HCT116 (cell line): ENCODE data around the gene ARFGAP3. TPM values are rescaled to one million over a fixed set of nuclear protein-coding genes. Genes with fewer than 3 reads are reported as not detected.

Source experiments
- ATAC-seq: fragments of 200-7000 bp; cut with Tn5 transposase; 2 replicates; pipeline ENCODE4 v1.9.1; 2020; ENCODE audit warnings: mild to moderate bottlenecking, moderate library complexity
- BruUV-seq: library from RNA; stranded (reverse); fragments of 400-500 nt; replicated peaks from 2 replicates; lab custom pipeline; 2021; lab: Mats Ljungman, UMichigan
- CTCF ChIA-PET: fragments of 300-600 bp; sonication (Branson Sonifier 250); formaldehyde crosslinking; loops from one replicate; lab custom pipeline; 2021; ENCODE audit warnings: antibody characterized with exemption; lab: Charles Lee
- POLR2A ChIA-PET: fragments of 300-600, 350-600 bp; sonication (Branson Sonifier 250); formaldehyde crosslinking; loops from one replicate; lab custom pipeline; 2021; ENCODE audit warnings: antibody characterized with exemption; lab: Charles Lee
- RAD21 ChIA-PET, 2 experiments: fragments of 300-600 bp; sonication (Branson Sonifier 250); formaldehyde crosslinking; loops; one replicate each; lab custom pipeline; 2023; ENCODE audit warnings: low total read pairs in 2 of 2; ENCODE audit not compliant: uncharacterized antibody in 2 of 2, unreplicated experiment in 2 of 2, low non-redundant PET in 1 of 2; lab: Charles Lee
- DNase-seq: peaks from one replicate; pipeline ENCODE4 v3.0.0-alpha.2; 2010; ENCODE audit warnings: low read depth, low spot score
- H2AFZ ChIP-seq: fragments of 200-600 bp; shearing (Covaris generic), sonication (generic); 2 replicates; pipeline ENCODE4 v1.6.1; 2017; ENCODE audit warnings: low read depth, mixed run types, mixed read lengths, antibody characterized with exemption, low read length; ENCODE audit not compliant: poor library complexity, severe bottlenecking
- H3K27ac ChIP-seq: 2 replicates; pipeline ENCODE4 v1.5.1; 2012; ENCODE audit warnings: low read depth, low read length
- H3K27me3 ChIP-seq: fragments of 200-600 bp; sonication (generic); 2 replicates; pipeline ENCODE4 v1.6.1; 2016; ENCODE audit warnings: mixed run types, low read length, mixed read lengths; ENCODE audit not compliant: insufficient read depth
- H3K36me3 ChIP-seq, 2 experiments: fragments of 200-500 bp in 1 of 2; fragments of 200-600 bp in 1 of 2; sonication (Bioruptor generic) in 1 of 2; sonication (generic) in 1 of 2; 2 replicates each; pipeline versions ENCODE4 v1.5.1 to v1.6.1; 2014 to 2016; ENCODE audit warnings: low read length in 2 of 2, inconsistent platforms in 1 of 2, mixed read lengths in 1 of 2, mixed run types in 1 of 2; ENCODE audit not compliant: insufficient read depth in 2 of 2, control insufficient read depth in 1 of 2
- H3K4me1 ChIP-seq, 2 experiments: fragments of 200-600 bp in 1 of 2; sonication (generic) in 1 of 2; 2 replicates each; pipeline versions ENCODE4 v1.5.1 to v1.6.1; 2012 to 2017; ENCODE audit warnings: low read length in 2 of 2, inconsistent platforms in 1 of 2, mild to moderate bottlenecking in 1 of 2, mixed read lengths in 1 of 2, mixed run types in 1 of 2, moderate library complexity in 1 of 2; ENCODE audit not compliant: insufficient read depth in 2 of 2, control insufficient read depth in 1 of 2
- H3K4me2 ChIP-seq: fragments of 200-600 bp; sonication (generic); 2 replicates; pipeline ENCODE4 v1.6.1; 2017; ENCODE audit warnings: mixed run types, low read length, mixed read lengths
- H3K4me3 ChIP-seq, 2 experiments: fragments of 200-600 bp in 1 of 2; sonication (generic) in 1 of 2; replicated peaks in 1 of 2; 2 replicates each; pipeline ENCODE4 v1.5.1; 2011 to 2016; ENCODE audit warnings: low read length in 2 of 2, control low read depth in 1 of 2, low read depth in 1 of 2, mild to moderate bottlenecking in 1 of 2, mixed read lengths in 1 of 2, mixed run types in 1 of 2
- H3K79me2 ChIP-seq: fragments of 200-600 bp; sonication (generic); 2 replicates; pipeline ENCODE4 v1.6.1; 2017; ENCODE audit warnings: mild to moderate bottlenecking, mixed run types, low read length, moderate library complexity, mixed read lengths; ENCODE audit not compliant: insufficient read depth
- H3K9ac ChIP-seq: fragments of 200-600 bp; sonication (generic); 2 replicates; pipeline ENCODE4 v1.6.1; 2016; ENCODE audit warnings: low read length, mixed read lengths
- H3K9me2 ChIP-seq: fragments of 200-600 bp; sonication (generic), shearing (Covaris generic); 2 replicates; pipeline ENCODE4 v1.6.1; 2017; ENCODE audit warnings: mixed run types, mild to moderate bottlenecking, moderate library complexity; ENCODE audit not compliant: insufficient read depth
- H3K9me3 ChIP-seq, 2 experiments: fragments of 200-500 bp in 1 of 2; fragments of 200-600 bp in 1 of 2; sonication (Bioruptor generic) in 1 of 2; sonication (generic) in 1 of 2; 2 replicates each; pipeline ENCODE4 v1.6.1; 2014 to 2017; ENCODE audit warnings: low read length in 2 of 2, mixed read lengths in 2 of 2, inconsistent platforms in 1 of 2, low read depth in 1 of 2, mild to moderate bottlenecking in 1 of 2, mixed run types in 1 of 2, moderate library complexity in 1 of 2; ENCODE audit not compliant: control insufficient read depth in 1 of 2, insufficient read depth in 1 of 2
- H4K20me1 ChIP-seq: fragments of 200-600 bp; sonication (generic), shearing (Covaris generic); 2 replicates; pipeline ENCODE4 v1.6.1; 2017; ENCODE audit warnings: mixed run types, mild to moderate bottlenecking, moderate library complexity; ENCODE audit not compliant: insufficient read depth
- FOSL1 ChIP-seq: IDR thresholded peaks from 2 replicates; pipeline ENCODE4 v1.6.1; 2012; ENCODE audit warnings: low read depth
- JUND ChIP-seq: IDR thresholded peaks from 2 replicates; pipeline ENCODE4 v1.6.1; 2012
- POLR2A ChIP-seq: IDR thresholded peaks from 2 replicates; pipeline ENCODE4 v1.7.0; 2011; ENCODE audit warnings: borderline replicate concordance; ENCODE audit not compliant: insufficient read depth, insufficient read length; ENCODE audit errors: extremely low read depth
- RAD21 ChIP-seq: IDR thresholded peaks from 2 replicates; pipeline ENCODE4 v1.6.1; 2012; ENCODE audit warnings: low read depth, mild to moderate bottlenecking
- REST ChIP-seq: IDR thresholded peaks from 2 replicates; pipeline ENCODE4 v1.6.1; 2012; ENCODE audit warnings: low read depth
- SRF ChIP-seq: IDR thresholded peaks from 2 replicates; pipeline ENCODE4 v1.6.1; 2012; ENCODE audit warnings: low read depth
- ZFX ChIP-seq: fragments of 450-650 bp; IDR thresholded peaks from 2 replicates; pipeline ENCODE4 v1.6.1; 2017
- intact Hi-C: fragments of 100-400 bp; cut with micrococcal nuclease; formaldehyde crosslinking; loops from 2 replicates; pipeline ENCODE4 v1.10.0; 2022
- total RNA-seq: library from RNA; stranded (reverse); gene quantifications from one replicate; pipeline ENCODE4 v1.2.1, GENCODE V29; 2021; ENCODE audit not compliant: unreplicated experiment

Gene ARFGAP3
- total RNA-seq, 1 experiment from 2014 or later, result 15.4 TPM

GRCh38 chr22:42871146-42872050 lies 14.3 kb upstream of the ARFGAP3 start:
- DNase-seq (no peak), ATAC-seq (no peak)
- Histone ChIP-seq H2AFZ (no peak overlapping the region), H3K9me2 (no peaks in the 10 kb centered on the region), H3K27me3 (no peaks in the 10 kb centered on the region), H3K27ac (no peak overlapping the region), H3K9ac (no peak overlapping the region), H3K9me3 (no peaks in the 10 kb centered on the region), H3K79me2 (no peaks in the 10 kb centered on the region), H4K20me1 (no peaks in the 10 kb centered on the region), H3K4me3 (no peak overlapping the region), H3K36me3 (peaks cover 5 to 10% of the 10 kb centered on the region in 2 experiments; a peak in 3 of 4 replicates), H3K4me1 (peaks cover 0 to 12% of the 10 kb centered on the region in 2 experiments; a peak in 2 of 4 replicates), H3K4me2 (no peak overlapping the region)
- BruUV-seq, result no TSS peak
- no peak for TF ChIP-seq REST
- no peak for TF ChIP-seq JUND
- no peak for TF ChIP-seq POLR2A
- no peak for TF ChIP-seq SRF
- TF ChIP-seq RAD21, result no peak
- no peak for TF ChIP-seq ZFX
- TF ChIP-seq FOSL1, result no peak
- intact Hi-C loops, result no loop called here
- ChIA-PET RAD21 (no interaction called here), POLR2A (no interaction called here), CTCF (no interaction called here)
